K562 (cell line): ENCODE measurements around the gene HLF. TPM values are rescaled to one million over a fixed set of nuclear protein-coding genes. Genes with fewer than 3 reads are reported as not detected.
A peak's percentile ranks its signal among the peaks of the same experiment; 100 is the strongest.

ENCODE experiments used
- C11orf30 ChIP-seq: fragments of 450-650 bp; IDR thresholded peaks from 2 replicates; pipeline ENCODE4 v1.6.1; 2016; ENCODE audit warnings: low read depth, mild to moderate bottlenecking
- CBX2 ChIP-seq: fragments of 200-600 bp; sonication (generic); IDR thresholded peaks from one replicate; pipeline ENCODE4 v1.6.1; 2012; ENCODE audit warnings: mild to moderate bottlenecking, low read length, inconsistent platforms; ENCODE audit not compliant: insufficient read depth, poor library complexity, severe bottlenecking
- CEBPZ ChIP-seq: fragments of 150-350 bp; IDR thresholded peaks from 2 replicates; pipeline ENCODE4 v1.6.1; 2014; ENCODE audit warnings: low read depth, mild to moderate bottlenecking, low read length, borderline replicate concordance
- EWSR1 ChIP-seq: fragments of 450-650 bp; IDR thresholded peaks from 2 replicates; pipeline ENCODE4 v1.6.1; 2018; ENCODE audit warnings: borderline replicate concordance, mild to moderate bottlenecking, low read depth, moderate library complexity; ENCODE audit not compliant: partially characterized antibody
- EZH2 ChIP-seq: IDR thresholded peaks from 2 replicates; pipeline ENCODE4 v1.6.1; 2012; ENCODE audit warnings: low read depth, mild to moderate bottlenecking, inconsistent platforms, low read length, borderline replicate concordance
- HDAC6 ChIP-seq: IDR thresholded peaks from 2 replicates; pipeline ENCODE4 v1.6.1; 2012; ENCODE audit warnings: low read depth, mild to moderate bottlenecking, control low read depth, inconsistent platforms, low read length, moderate library complexity
- HNRNPUL1 ChIP-seq: fragments of 200-400 bp; formaldehyde crosslinking; IDR thresholded peaks from 2 replicates; pipeline ENCODE4 v1.6.1; 2017; ENCODE audit warnings: low read length
- KAT8 ChIP-seq: fragments of 450-650 bp; IDR thresholded peaks from 2 replicates; pipeline ENCODE4 v1.6.1; 2016; ENCODE audit warnings: low read depth, mild to moderate bottlenecking
- MAFG ChIP-seq: fragments of 450-650 bp; conservative IDR thresholded peaks from 2 replicates; pipeline ENCODE4 v1.6.1; 2016; ENCODE audit warnings: missing genetic modification characterization, missing compliant biosample characterization
- MAFK ChIP-seq: IDR thresholded peaks from 2 replicates; pipeline ENCODE4 v1.6.1; 2011; ENCODE audit warnings: low read length, improper control_type of control experiment
- MCM7 ChIP-seq, 2 experiments: fragments of 450-650 bp; IDR thresholded peaks; 2 replicates each; pipeline ENCODE4 v1.6.1; 2016 to 2018
- NCOA1 ChIP-seq: fragments of 450-650 bp; IDR thresholded peaks from 2 replicates; pipeline ENCODE4 v1.6.1; 2016; ENCODE audit warnings: low read depth
- NFE2 ChIP-seq: IDR thresholded peaks from 2 replicates; pipeline ENCODE4 v1.6.1; 2014; ENCODE audit warnings: antibody characterized with exemption, low read depth
- POLR2AphosphoS2 ChIP-seq: IDR thresholded peaks from 2 replicates; pipeline ENCODE4 v1.6.1; 2012; ENCODE audit warnings: low read length, improper control_type of control experiment
- POLR3A ChIP-seq: IDR thresholded peaks from 2 replicates; pipeline ENCODE4 v1.6.1; 2011; ENCODE audit warnings: borderline replicate concordance, mild to moderate bottlenecking, moderate library complexity; ENCODE audit not compliant: insufficient read length, insufficient read depth; ENCODE audit errors: extremely low read depth
- RCOR1 ChIP-seq, 2 experiments: IDR thresholded peaks; 2 replicates each; pipeline ENCODE4 v1.6.1; 2012; ENCODE audit warnings: low read depth in 2 of 2, low read length in 2 of 2, borderline replicate concordance in 1 of 2, improper control_type of control experiment in 1 of 2
- THAP12 ChIP-seq: fragments of 250-450 bp; sonication (Bioruptor Pico); IDR thresholded peaks from 2 replicates; pipeline ENCODE4 v1.9.0; 2021; ENCODE audit warnings: mild to moderate bottlenecking, inconsistent platforms
- ZFPM2 ChIP-seq: fragments of 250-450 bp; sonication (Bioruptor Pico); IDR thresholded peaks from 2 replicates; pipeline ENCODE4 v1.5.1; 2022; ENCODE audit warnings: mild to moderate bottlenecking
- ZNF165 ChIP-seq: fragments of 250-450 bp; sonication (Bioruptor Pico); IDR thresholded peaks from 2 replicates; pipeline ENCODE4 v1.4.0; 2020; ENCODE audit warnings: borderline replicate concordance
- ZNF253 ChIP-seq: fragments of 250-450 bp; sonication (Bioruptor Pico); conservative IDR thresholded peaks from 2 replicates; pipeline ENCODE4 v1.6.1; 2021; ENCODE audit warnings: mild to moderate bottlenecking
- ZNF436 ChIP-seq: fragments of 250-450, 450-650 bp; sonication (Bioruptor Pico); formaldehyde crosslinking; IDR thresholded peaks from 2 replicates; pipeline ENCODE4 v1.7.0; 2020; ENCODE audit warnings: mild to moderate bottlenecking
- ZNF668 ChIP-seq: fragments of 250-450 bp; sonication (Bioruptor Pico); IDR thresholded peaks from 2 replicates; pipeline ENCODE4 v1.8.0; 2022; ENCODE audit warnings: mild to moderate bottlenecking, inconsistent platforms
- polyA plus RNA-seq, 8 experiments: library from polyadenylated mRNA; depleted of rRNA in 4 of 8; stranded (reverse) in 5 of 8; unstranded in 3 of 8; fragments of >200 nt; fragmentation: Nextera tagmentation in 2 of 8; fragmentation: Illumina TruSeq in 1 of 8; extraction: Ambion mirVana in 2 of 8; extraction: Trizol in 1 of 8; gene quantifications; 2 replicates each; pipeline versions ENCODE4 v1.2.1 to v1.2.3, GENCODE V29; 2011 to 2014; ENCODE audit warnings: inconsistent platforms in 1 of 8, missing spikeins in 1 of 8
- total RNA-seq, 7 experiments: library from RNA; depleted of rRNA in 6 of 7; stranded (reverse); fragments of >200 nt in 6 of 7; fragmentation: Illumina TruSeq in 2 of 7; extraction: Trizol in 2 of 7; gene quantifications; 2 replicates each; pipeline versions ENCODE4 v1.2.1 to v1.2.3, GENCODE V29; 2011 to 2021; ENCODE audit warnings: low replicate concordance in 1 of 7
- TF ChIP-seq, protein P1 (sequence below): fragments of 200-400 bp; formaldehyde crosslinking; IDR thresholded peaks from 2 replicates; pipeline ENCODE4 v1.6.1; 2017; ENCODE audit warnings: mild to moderate bottlenecking, low read depth, low read length, moderate library complexity

The HLF gene
- total and polyA plus RNA-seq, 9 of the 15 experiments (the other 6 are each of a cell fraction or from before 2014, with no cell fraction given) = 0.03 to 0.24 (median 0.09) TPM

GRCh38 chr17:55237268-55237667, 27.5 kb upstream of the HLF start (continued):
- TF ChIP-seq CEBPZ (no peak), RCOR1 (IDR thresholded peaks at IDR 0.05; ENCODE audit: borderline replicate concordance in 1 of 2, low read depth in 2 of 2, low read length in 2 of 2) (no peak), NCOA1 (no peak), ZNF165 (CRISPR knock-in tag) (no peak), ZNF253 (CRISPR knock-in tag) (no peak), POLR3A (no peak), C11orf30 (peak; percentile 96), CBX2 (no peak), ZNF668 (CRISPR knock-in tag) (no peak), MAFK (peak; percentile 99), THAP12 (CRISPR knock-in tag) (no peak), POLR2AphosphoS2 (no peak), ZFPM2 (CRISPR knock-in tag) (no peak), KAT8 (no peak), MCM7 (IDR thresholded peaks at IDR 0.05) (no peak), NFE2 (peak; percentile 38; the same call in 1 of the 2 replicates), EZH2 (no peak), HNRNPUL1 (no peak), ZNF436 (CRISPR knock-in tag) (no peak), HDAC6 (no peak), EWSR1 (no peak), MAFG (peak; percentile 97)
- TF ChIP-seq, protein P1, sequence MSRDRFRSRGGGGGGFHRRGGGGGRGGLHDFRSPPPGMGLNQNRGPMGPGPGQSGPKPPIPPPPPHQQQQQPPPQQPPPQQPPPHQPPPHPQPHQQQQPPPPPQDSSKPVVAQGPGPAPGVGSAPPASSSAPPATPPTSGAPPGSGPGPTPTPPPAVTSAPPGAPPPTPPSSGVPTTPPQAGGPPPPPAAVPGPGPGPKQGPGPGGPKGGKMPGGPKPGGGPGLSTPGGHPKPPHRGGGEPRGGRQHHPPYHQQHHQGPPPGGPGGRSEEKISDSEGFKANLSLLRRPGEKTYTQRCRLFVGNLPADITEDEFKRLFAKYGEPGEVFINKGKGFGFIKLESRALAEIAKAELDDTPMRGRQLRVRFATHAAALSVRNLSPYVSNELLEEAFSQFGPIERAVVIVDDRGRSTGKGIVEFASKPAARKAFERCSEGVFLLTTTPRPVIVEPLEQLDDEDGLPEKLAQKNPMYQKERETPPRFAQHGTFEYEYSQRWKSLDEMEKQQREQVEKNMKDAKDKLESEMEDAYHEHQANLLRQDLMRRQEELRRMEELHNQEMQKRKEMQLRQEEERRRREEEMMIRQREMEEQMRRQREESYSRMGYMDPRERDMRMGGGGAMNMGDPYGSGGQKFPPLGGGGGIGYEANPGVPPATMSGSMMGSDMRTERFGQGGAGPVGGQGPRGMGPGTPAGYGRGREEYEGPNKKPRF = no peak
